ENCODE results near the gene C1GALT1. TPM values are rescaled to one million over a fixed set of nuclear protein-coding genes. Genes with fewer than 3 reads are reported as not detected.
"Not testable (repeated sequence)": the region's sequence is repeated elsewhere in the genome, so short reads cannot be mapped to it uniquely, and the experiment has no call there.

The C1GALT1 gene
- total RNA-seq, result 29.7 TPM

GRCh38 chr7:7182156-7183060 is at the start of gene C1GALT1:
Gene C1GALT1, plus strand, starts transcription at chr7:7182544. Its CDS starts 51,776 bp downstream, at chr7:7234320.
- peak; percentile 98 for DNase-seq (ENCODE audit: low spot score)

- no peak for DNase-seq (ENCODE audit: low spot score)
These were observed 48.3 kb upstream of the C1GALT1 start for GRCh38 chr7:7134046-7134445.

GRCh38 chr7:7135074-7135473 is 47.3 kb upstream of the C1GALT1 start:
- DNase-seq (ENCODE audit: low spot score), result no peak

- DNase-seq (ENCODE audit: low spot score), result not testable (repeated sequence)
These were observed 46.4 kb upstream of the C1GALT1 start for GRCh38 chr7:7135924-7136323.

GRCh38 chr7:7136466-7137381 is 45.6 kb upstream of the C1GALT1 start:
- no peak for DNase-seq (ENCODE audit: low spot score)

GRCh38 chr7:7138897-7139296 is 43.4 kb upstream of the C1GALT1 start:
- no peak for DNase-seq (ENCODE audit: low spot score)

- not testable (repeated sequence) for DNase-seq (ENCODE audit: low spot score)
These were observed 38.9 kb upstream of the C1GALT1 start for GRCh38 chr7:7143404-7143803.

- DNase-seq (ENCODE audit: low spot score), result not testable (repeated sequence)
These were observed 37.2 kb upstream of the C1GALT1 start for GRCh38 chr7:7145151-7145550.

- DNase-seq (ENCODE audit: low spot score), result no peak
These were observed 35.5 kb upstream of the C1GALT1 start for GRCh38 chr7:7146837-7147236.

GRCh38 chr7:7148798-7149481 is 33.4 kb upstream of the C1GALT1 start:
- DNase-seq (ENCODE audit: low spot score), result no peak

GRCh38 chr7:7151285-7151684 is 31.1 kb upstream of the C1GALT1 start:
- DNase-seq (ENCODE audit: low spot score), result no peak

- no peak for DNase-seq (ENCODE audit: low spot score)
These were observed 30.5 kb upstream of the C1GALT1 start for GRCh38 chr7:7151865-7152264.

GRCh38 chr7:7152315-7152714 is 30.0 kb upstream of the C1GALT1 start:
- no peak for DNase-seq (ENCODE audit: low spot score)

GRCh38 chr7:7154355-7154754 is 28.0 kb upstream of the C1GALT1 start:
- DNase-seq (ENCODE audit: low spot score), result not testable (repeated sequence)

GRCh38 chr7:7156663-7157062 is 25.7 kb upstream of the C1GALT1 start:
- no peak for DNase-seq (ENCODE audit: low spot score)

- no peak for DNase-seq (ENCODE audit: low spot score)
These were observed 25.0 kb upstream of the C1GALT1 start for GRCh38 chr7:7157177-7157886.

- DNase-seq (ENCODE audit: low spot score), result no peak
These were observed 24.5 kb upstream of the C1GALT1 start for GRCh38 chr7:7157887-7158271.

- DNase-seq (ENCODE audit: low spot score), result no peak
These were observed 23.2 kb upstream of the C1GALT1 start for GRCh38 chr7:7159063-7159658.

GRCh38 chr7:7164591-7164990 is 17.8 kb upstream of the C1GALT1 start:
- no peak for DNase-seq (ENCODE audit: low spot score)

GRCh38 chr7:7165372-7165771 is 17.0 kb upstream of the C1GALT1 start:
- DNase-seq (ENCODE audit: low spot score), result no peak

GRCh38 chr7:7166318-7166717 is 16.0 kb upstream of the C1GALT1 start:
- DNase-seq (ENCODE audit: low spot score), result no peak

Measured in ureter (tissue), 1 donor.